HG02610 (cell line): ENCODE data around the gene THBD.

Source experiments
- ATAC-seq: cut with Tn5 transposase; IDR thresholded peaks from one replicate; pipeline ENCODE4 v1.9.1; 2021; ENCODE audit warnings: mild to moderate bottlenecking, moderate library complexity; ENCODE audit not compliant: unreplicated experiment

THBD gene

DNA sequence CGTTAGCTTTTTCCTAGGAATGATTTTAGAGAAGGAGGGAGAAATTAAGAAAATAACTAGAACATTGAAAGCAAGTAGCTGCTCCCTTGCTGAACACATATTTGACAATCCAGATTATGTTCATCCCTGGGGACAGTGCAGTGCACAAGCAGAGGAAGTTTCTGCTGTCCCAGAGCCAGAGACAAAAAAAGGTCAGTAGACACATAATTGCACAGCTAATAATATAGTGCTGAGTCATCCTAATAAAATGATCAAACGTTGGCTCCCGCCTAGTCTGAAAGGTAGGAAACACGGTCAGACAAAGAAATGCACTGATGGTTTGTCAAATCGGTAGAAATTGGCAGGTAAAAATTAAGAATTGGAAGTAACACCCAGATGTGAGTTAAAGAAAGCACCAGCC is 36.0 kb downstream of the THBD start:
- ATAC-seq: no peak

DNA sequence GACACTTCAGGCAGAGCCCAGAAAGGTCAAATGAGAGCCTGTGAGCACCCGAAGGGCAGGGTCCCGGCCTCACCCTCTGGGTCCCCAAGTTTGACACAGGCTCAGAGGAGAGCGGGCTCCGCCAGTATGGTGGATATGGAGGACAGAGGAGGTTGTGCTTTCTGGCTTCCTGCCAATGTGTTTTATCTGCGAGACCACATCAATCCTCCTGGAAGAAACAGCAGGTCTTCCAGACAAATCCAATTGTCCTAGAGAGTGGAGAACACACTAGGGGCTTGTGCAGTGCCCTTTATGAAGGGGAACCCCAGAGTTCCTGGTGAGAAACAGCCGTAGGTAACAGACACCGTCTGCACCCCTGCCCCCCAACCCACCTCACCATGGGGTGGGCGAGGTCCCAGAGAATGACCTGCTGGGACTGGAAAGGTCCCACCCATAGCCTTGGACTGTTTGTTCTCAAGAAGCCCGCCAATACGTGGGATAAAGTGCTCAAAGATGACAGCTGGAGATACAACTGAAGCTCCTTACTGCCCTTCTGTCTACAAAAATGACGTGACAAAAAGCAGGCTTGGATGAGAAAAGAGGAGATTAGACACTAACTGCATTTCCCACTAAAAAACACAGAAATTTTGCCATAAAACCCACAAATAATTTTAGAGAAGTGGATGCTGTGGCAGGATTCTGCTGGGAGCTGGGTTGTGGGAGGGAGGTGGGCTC is 38.3 kb downstream of the THBD start:
- ATAC-seq: no peak

- ATAC-seq: no peak
These were observed 39.4 kb downstream of the THBD start for GRCh38 chr20:23010096-23010495.

DNA sequence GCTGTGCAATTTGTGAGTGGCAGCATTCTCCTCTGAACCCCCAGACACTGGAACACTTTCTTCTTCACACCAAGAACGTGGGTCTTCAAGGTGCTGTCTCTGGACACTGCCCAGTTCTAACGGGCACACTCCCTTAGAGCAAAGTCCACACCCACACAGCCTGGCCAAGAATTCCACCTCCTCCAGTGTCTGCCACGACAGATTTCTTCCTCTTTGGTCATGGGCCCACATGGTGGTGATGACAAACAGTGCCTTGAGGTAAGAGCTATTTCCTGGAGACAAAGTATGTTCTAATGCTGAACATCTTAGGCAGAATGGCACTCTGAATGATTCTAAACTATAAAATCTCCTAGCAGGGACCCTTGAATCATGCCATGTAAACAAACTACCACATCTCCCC is 39.8 kb downstream of the THBD start:
- ATAC-seq: no peak

- ATAC-seq: no peak
These were observed 40.8 kb downstream of the THBD start for GRCh38 chr20:23008667-23009066.

DNA sequence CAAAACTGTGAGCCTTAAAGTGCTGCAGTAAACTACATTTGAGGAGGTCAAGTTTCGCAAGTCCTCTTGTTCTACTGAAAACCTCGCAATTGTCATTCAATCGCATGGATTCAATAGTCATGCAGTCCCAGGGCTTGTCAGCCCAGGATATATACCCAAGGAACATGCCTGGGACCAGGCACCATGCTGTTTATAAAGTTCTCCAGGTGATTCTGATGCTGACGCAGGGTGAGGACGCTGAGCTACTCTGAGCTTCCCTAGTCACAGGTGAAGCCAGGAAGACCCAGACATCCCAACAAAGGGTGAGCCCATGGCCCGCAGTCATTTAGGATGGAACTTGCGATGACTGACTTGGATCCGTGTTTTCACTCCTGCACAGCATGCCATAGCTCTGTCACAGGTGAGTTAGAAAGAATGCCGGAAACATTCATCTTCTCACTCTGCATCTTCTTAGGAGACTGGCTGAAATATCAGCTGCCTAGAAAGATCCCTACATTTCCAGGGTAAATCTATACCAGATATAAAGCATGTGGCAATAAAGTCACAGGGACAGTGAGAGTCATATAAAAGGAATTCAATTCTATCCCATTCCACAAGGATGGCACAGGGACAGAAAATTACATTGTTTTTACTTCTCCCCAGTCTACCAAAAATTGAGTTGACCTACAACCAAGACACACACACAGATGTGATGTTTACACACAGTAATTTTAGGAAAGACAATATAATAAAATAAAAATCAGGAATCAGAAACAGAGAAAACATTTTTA is 41.4 kb downstream of the THBD start:
- ATAC-seq: no peak

DNA sequence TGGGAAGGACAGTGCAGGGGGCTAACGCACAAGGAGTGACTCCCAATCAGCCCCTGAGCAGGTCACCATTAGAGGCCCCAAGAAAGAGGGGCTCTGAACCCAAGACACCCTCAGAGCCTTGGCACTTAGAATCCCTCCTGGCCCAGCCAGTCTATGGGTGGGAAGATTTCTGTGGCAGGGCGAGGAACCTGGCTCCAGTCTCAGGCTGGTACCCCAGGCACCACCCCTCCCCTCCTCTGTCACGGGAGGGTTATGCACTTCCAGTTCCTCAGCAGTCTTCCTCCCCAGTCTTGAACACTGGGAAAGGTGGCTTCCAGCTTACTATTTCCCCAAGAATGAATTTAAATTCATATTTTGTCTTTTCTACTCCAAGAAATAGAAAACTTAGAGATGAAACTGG is 42.0 kb downstream of the THBD start:
- no peak for ATAC-seq

DNA sequence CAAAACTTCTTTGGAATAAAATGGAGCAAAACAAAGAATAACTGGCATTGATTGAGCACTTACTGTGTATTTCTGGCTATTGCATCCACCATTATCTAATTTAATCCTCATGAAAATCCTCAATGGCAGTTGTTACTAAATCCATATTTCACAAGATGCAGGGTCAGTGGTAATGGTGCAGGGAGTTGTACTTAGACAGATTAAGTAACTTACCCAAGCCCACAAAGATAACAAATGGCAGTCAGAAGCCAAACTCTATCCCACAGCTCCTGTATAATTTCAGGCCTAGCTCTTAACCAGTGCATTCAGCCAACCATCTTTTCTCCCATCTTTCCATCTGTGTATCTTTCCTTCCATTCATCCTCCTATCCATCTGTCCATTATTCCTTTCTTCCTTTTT is 43.7 kb downstream of the THBD start:
- ATAC-seq: no peak

DNA sequence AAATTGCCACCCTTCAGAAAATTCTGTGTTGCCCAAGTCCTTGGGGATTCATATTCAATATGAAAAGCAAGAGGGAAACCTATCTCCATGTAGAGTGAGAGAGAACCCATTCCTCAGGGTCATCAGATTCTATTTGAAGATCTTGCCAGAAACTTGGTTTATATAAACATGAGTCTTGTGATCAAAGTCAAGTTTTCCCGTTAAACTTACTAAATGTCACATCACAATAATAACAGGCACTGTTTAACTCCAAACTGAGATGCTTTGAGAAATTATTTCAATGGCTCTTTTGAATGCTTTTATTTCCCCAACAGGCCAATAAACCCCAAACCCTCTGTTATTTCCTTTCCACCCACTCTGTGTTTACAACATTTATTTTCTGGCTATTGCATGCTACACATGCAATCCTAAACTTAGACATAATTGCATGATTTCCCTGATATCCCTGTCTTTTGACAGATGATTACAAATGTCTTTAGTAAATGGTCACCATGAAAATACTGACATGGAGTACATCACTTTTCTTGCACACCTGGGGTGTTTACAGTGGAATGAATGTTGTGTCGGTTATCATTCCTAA is 45.5 kb downstream of the THBD start:
- ATAC-seq: no peak

GRCh38 chr20:23003077-23003635 is 46.3 kb downstream of the THBD start:
- ATAC-seq: no peak

DNA sequence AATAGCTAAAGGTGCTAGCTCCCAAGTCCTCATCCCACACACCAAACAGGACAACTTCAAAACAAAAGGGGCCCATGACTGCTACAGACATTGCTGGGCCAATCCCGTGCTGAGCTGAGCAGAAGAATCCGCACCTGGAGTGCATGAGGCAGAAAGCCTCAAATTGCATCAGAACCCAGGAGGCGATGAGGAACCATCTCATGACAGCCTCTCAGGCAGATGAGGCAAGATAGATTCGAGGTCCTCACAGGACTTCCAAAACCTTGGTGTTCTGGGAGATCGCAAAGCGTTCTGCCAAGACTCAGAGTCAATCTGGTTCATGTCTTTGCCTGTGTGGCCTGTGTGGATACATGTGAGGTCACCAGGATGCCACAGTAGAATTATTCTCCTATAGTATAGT is 47.2 kb downstream of the THBD start:
- ATAC-seq: no peak

DNA sequence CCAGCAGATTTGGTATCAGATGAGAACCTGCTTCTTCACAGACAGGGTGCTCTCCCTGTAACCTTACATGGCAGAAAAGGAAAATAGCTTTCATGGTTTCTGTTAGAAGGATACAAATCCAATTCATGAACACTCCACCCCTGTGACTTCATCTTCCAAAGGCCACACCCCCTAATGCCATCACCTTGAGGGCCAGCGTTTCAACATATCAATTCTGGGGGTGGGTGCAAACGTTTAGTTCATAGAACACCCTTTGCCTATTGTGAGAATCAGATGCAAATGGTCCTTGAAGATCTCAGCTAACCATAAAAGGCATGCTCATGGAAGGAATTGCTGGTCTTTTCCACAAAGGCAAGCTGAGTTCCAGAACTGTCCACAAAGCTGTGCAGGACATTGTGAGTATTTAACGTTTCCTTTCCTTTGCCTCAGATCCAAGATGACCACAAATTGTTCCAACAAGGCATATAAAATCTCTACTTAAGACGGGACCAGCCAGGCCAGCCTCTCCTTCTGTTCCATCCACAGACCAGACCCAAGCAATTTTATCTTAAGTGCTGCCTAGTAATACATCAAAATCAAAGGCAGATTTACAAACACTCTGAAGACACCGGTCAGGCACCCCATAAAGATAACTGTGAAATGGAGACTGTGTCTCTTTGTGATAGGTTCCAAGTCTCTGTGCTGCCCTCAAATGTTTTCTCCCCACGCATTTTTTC is 49.1 kb downstream of the THBD start:
- no peak for ATAC-seq

- no peak for ATAC-seq
These were observed 49.7 kb downstream of the THBD start for GRCh38 chr20:22999756-23000155.

DNA sequence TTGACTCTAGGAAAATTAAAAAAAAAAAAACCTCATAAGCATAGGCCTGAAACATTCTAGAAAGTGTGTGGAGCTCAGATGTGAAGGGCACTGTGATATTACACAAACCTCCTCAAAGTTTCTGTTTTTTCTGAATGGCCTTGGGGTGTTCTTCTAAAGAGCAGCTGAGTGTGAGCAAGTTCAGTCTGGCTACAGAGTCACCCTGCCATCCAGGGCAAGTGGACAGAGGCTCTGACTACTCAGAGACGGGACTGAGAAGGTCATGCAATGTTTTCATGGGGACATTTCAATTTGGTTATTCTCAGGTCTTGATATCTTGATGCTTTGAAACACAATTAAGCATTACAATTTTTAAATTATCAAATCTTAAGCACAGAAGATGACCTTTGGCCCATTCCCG is 51.0 kb downstream of the THBD start:
- no peak for ATAC-seq

GRCh38 chr20:22995923-22996322 is 53.5 kb downstream of the THBD start:
- ATAC-seq: no peak
